PC-9 (cell line): ENCODE results near the gene C4B.

Experiments
- EZH2 ChIP-seq: fragments of 200-600 bp; sonication (generic); IDR thresholded peaks from 2 replicates; pipeline ENCODE4 v1.8.0; 2017; ENCODE audit warnings: antibody characterized with exemption, low read depth
- TF ChIP-seq, protein P1 (sequence below): fragments of 200-600 bp; sonication (generic); conservative IDR thresholded peaks from 2 replicates; pipeline ENCODE4 v1.6.1; 2017; ENCODE audit warnings: mixed run types, antibody characterized with exemption, mild to moderate bottlenecking, moderate library complexity

- TF ChIP-seq, protein P1, sequence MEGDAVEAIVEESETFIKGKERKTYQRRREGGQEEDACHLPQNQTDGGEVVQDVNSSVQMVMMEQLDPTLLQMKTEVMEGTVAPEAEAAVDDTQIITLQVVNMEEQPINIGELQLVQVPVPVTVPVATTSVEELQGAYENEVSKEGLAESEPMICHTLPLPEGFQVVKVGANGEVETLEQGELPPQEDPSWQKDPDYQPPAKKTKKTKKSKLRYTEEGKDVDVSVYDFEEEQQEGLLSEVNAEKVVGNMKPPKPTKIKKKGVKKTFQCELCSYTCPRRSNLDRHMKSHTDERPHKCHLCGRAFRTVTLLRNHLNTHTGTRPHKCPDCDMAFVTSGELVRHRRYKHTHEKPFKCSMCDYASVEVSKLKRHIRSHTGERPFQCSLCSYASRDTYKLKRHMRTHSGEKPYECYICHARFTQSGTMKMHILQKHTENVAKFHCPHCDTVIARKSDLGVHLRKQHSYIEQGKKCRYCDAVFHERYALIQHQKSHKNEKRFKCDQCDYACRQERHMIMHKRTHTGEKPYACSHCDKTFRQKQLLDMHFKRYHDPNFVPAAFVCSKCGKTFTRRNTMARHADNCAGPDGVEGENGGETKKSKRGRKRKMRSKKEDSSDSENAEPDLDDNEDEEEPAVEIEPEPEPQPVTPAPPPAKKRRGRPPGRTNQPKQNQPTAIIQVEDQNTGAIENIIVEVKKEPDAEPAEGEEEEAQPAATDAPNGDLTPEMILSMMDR, result no peak
- no peak for TF ChIP-seq EZH2
Measured at GRCh38 chr6:31966506-31966905, 48.1 kb upstream of the C4B start.
